ENCODE data around the gene GJA5.

GJA5 gene

DNA sequence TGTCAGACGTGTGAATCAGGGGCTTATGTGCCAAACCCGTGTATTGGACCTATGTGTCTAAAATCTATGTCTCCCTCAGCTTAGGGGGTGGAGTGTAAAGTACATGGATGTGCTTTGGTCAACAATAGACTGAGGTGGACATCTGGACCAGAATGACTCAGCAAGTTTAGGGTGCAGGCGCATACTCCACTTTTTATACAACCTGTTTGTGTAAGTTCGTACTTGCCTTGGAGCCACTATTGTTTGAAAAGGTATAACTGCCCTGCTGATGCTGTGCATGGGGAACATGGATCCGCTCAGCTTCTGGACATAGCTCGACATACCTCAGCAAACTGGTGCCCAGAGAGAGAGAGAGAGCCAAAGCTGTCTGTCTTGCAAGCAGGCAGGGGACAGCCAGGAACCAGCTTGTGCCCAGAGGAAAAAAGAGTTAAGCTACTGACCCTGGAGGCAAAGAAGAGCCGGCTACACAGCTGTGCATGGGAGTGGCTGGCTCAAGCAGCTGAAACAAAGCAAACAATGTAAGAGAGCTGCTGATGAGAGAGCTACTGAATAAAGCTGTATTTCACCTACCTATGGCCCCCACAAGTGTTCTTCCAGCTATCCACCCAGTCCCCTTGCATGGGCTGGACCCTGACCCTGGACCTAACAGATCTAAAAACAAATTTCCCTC is 41.2 kb downstream of the GJA5 start:
- TF ChIP-seq, protein P1, sequence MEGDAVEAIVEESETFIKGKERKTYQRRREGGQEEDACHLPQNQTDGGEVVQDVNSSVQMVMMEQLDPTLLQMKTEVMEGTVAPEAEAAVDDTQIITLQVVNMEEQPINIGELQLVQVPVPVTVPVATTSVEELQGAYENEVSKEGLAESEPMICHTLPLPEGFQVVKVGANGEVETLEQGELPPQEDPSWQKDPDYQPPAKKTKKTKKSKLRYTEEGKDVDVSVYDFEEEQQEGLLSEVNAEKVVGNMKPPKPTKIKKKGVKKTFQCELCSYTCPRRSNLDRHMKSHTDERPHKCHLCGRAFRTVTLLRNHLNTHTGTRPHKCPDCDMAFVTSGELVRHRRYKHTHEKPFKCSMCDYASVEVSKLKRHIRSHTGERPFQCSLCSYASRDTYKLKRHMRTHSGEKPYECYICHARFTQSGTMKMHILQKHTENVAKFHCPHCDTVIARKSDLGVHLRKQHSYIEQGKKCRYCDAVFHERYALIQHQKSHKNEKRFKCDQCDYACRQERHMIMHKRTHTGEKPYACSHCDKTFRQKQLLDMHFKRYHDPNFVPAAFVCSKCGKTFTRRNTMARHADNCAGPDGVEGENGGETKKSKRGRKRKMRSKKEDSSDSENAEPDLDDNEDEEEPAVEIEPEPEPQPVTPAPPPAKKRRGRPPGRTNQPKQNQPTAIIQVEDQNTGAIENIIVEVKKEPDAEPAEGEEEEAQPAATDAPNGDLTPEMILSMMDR (IDR thresholded peaks at IDR 0.05; ENCODE audit: extremely low read depth, missing control alignments): no peak
- DNase-seq (ENCODE audit: low spot score): no peak

DNA sequence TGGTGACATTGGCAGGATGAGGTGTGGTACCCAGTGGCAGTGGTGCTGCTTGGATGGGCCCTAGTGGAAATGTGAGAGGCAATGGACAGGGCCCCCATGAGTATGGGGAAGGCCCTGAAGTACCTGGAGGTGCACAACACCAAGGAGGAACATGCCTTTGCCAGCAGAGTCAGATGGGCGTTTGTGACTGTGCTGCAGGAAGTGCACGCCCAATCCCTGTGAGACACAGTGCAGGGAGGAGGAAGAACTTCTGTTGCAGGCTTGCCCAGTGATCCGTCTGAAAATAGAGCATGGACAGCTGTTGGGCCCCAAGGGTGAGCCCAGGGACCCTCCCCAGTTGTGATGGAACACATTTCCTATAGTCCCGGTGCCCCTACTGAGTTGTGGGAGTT is 42.7 kb downstream of the GJA5 start:
- TF ChIP-seq, protein P1 (IDR thresholded peaks at IDR 0.05; ENCODE audit: extremely low read depth, missing control alignments): no peak
- DNase-seq (ENCODE audit: low spot score): no peak

- no peak for DNase-seq (ENCODE audit: low spot score)
- TF ChIP-seq, protein P1 (IDR thresholded peaks at IDR 0.05; ENCODE audit: extremely low read depth, missing control alignments): no peak
Observed at GRCh38 chr1:147717051-147717705, 43.2 kb downstream of the GJA5 start.

DNA sequence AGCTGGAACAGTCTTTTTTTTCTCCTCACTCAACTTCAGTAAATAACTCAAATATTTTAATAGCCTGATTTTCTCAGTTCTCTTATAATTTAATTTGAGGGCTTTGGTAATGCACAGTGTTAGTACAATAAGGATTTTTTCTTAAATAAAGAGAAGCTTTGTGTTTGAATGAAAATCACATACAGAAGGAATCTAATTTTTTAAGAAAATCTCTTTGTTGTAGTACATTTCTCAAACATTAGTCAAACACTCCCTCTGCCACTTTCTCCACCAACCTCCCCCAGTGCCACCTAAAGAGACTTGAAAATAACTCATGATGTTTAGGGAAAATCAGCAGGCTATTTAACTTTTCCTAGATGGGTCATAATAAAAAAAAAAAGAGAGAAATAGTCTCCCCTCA is 47.8 kb downstream of the GJA5 start:
- TF ChIP-seq, protein P1 (IDR thresholded peaks at IDR 0.05; ENCODE audit: extremely low read depth, missing control alignments): no peak

More for the DNA sequence above, 47.8 kb downstream of the GJA5 start:
- DNase-seq (ENCODE audit: low spot score): no peak

Measured in GM20000 (cell line).